Transverse colon (tissue), 4 donors: Measurements from ENCODE around the gene DRD2.

Source experiments
- EP300 ChIP-seq: sonication (generic); formaldehyde crosslinking; IDR thresholded peaks from one replicate; pipeline ENCODE4 v1.6.1; 2017; ENCODE audit warnings: antibody characterized with exemption, low read depth
- POLR2AphosphoS5 ChIP-seq, 3 donors: sonication (generic); formaldehyde crosslinking; IDR thresholded peaks; one replicate each; pipeline ENCODE4 v1.6.1; 2016; ENCODE audit warnings: antibody characterized with exemption in 3 of 3
- TF ChIP-seq, protein P1 (sequence below), 5 experiments: fragments of 200-600 bp in 3 of 5; fragments of 450-650 bp in 2 of 5; sonication (generic) in 3 of 5; IDR thresholded peaks; 1 replicate in 2 of 5; 2 replicates in 3 of 5; pipeline ENCODE4 v1.5.1; 2016 to 2017; ENCODE audit warnings: antibody characterized with exemption in 5 of 5, inconsistent platforms in 3 of 5, mild to moderate bottlenecking in 2 of 5, moderate library complexity in 1 of 5

DNA sequence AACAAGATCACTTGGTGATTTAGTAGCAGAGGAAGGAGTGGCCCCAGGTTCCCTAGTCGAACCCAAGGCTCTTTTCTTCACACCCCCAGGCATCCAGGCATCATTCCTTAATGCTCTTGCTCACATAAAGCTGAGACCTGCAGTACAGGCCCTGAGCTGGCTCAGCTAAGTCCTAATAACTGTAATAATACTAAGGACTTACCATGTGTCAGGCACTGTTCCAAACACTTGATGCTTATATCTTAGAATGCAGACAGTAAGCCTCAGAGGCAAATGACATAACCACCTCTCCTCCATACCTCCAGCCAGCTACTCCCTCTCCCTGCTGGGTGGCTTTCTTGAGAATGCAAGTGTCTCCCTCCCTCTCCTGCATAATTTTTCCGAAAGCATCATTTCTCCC is 54.4 kb downstream of the DRD2 start:
- TF ChIP-seq, protein P1, sequence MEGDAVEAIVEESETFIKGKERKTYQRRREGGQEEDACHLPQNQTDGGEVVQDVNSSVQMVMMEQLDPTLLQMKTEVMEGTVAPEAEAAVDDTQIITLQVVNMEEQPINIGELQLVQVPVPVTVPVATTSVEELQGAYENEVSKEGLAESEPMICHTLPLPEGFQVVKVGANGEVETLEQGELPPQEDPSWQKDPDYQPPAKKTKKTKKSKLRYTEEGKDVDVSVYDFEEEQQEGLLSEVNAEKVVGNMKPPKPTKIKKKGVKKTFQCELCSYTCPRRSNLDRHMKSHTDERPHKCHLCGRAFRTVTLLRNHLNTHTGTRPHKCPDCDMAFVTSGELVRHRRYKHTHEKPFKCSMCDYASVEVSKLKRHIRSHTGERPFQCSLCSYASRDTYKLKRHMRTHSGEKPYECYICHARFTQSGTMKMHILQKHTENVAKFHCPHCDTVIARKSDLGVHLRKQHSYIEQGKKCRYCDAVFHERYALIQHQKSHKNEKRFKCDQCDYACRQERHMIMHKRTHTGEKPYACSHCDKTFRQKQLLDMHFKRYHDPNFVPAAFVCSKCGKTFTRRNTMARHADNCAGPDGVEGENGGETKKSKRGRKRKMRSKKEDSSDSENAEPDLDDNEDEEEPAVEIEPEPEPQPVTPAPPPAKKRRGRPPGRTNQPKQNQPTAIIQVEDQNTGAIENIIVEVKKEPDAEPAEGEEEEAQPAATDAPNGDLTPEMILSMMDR (IDR thresholded peaks at IDR 0.05) = no peak
- no peak for TF ChIP-seq POLR2AphosphoS5 (IDR thresholded peaks at IDR 0.05)
- TF ChIP-seq EP300 = no peak
